Upper lobe of right lung (tissue), 1 donor: Measurements from ENCODE around the gene POU2AF3. TPM values are rescaled to one million over a fixed set of nuclear protein-coding genes. Genes with fewer than 3 reads are reported as not detected.

Source experiments
- ATAC-seq: fragments of 200-7000 bp; cut with Tn5 transposase; one replicate; pipeline ENCODE4 v1.9.1; 2020; ENCODE audit warnings: mild to moderate bottlenecking, moderate library complexity
- DNase-seq: peaks from one replicate; pipeline ENCODE4 v3.0.0-alpha.2; 2020
- H3K27ac ChIP-seq: fragments of 200-600 bp; one replicate; pipeline ENCODE4 v1.8.0; 2022
- H3K27me3 ChIP-seq: fragments of 200-600 bp; one replicate; pipeline ENCODE4 v1.8.0; 2022; ENCODE audit warnings: mild to moderate bottlenecking
- H3K36me3 ChIP-seq: fragments of 200-600 bp; one replicate; pipeline ENCODE4 v1.8.0; 2022
- H3K4me1 ChIP-seq: fragments of 200-600 bp; one replicate; pipeline ENCODE4 v1.8.0; 2022
- H3K4me3 ChIP-seq: fragments of 200-600 bp; one replicate; pipeline ENCODE4 v1.8.0; 2022; ENCODE audit warnings: mild to moderate bottlenecking
- H3K9me3 ChIP-seq: fragments of 200-600 bp; one replicate; pipeline ENCODE4 v1.8.0; 2022
- CTCF ChIP-seq: fragments of 200-600 bp; IDR thresholded peaks from one replicate; pipeline ENCODE4 v1.8.0; 2022; ENCODE audit warnings: antibody characterized with exemption
- intact Hi-C: fragments of 100-400 bp; cut with DNase I; formaldehyde crosslinking; loops from one replicate; pipeline ENCODE4 v1.11.0; 2022
- total RNA-seq: library from RNA; stranded (reverse); fragmentation: NEBNext Ultra II Directional; extraction: Animal tissue kit (Norgen Biotek cat#: 25700); gene quantifications from one replicate; pipeline ENCODE4 v1.2.1, GENCODE V29; 2021
- donor health status: DM: no; HTN: yes; CAD: no; lungs with severe emphysema.

The POU2AF3 gene
- total RNA-seq, 1 donor from 2014 or later, result 1.8 TPM

- intact Hi-C loops, result no loop called here
- Histone ChIP-seq H3K36me3 (no peaks in the 10 kb centered on the region), H3K4me1 (no peaks in the 10 kb centered on the region), H3K27me3 (no peaks in the 10 kb centered on the region), H3K27ac (no peak overlapping the region), H3K4me3 (no peak overlapping the region), H3K9me3 (no peaks in the 10 kb centered on the region)
- TF ChIP-seq CTCF, result no peak
- DNase-seq, result no peak
- no peak for ATAC-seq
These were observed 49.8 kb downstream of the POU2AF3 start for GRCh38 chr11:111348147-111348546.

DNA sequence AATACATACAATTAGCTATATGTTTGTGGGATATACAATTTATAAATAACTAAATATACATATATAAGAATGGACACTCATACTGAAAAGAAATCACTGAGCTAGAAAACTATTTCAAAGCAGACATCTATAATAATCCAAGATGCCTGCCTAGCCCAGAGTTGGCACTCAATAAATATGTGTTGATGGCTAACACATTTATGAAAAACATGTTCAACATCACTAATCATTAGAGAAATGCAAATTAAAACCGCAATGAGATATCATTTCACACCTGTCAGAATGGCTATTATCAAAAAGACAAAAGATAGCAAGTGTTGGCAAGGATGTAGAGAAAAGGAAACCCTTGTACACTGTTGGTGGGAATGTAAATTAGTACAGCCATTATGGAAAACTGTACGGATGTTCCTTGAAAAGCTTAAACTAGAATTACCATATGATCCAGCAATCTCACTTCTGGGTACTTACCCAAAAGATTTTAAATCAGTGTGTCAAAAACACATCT, 50.9 kb downstream of the POU2AF3 start:
- Histone ChIP-seq H3K27ac (no peak overlapping the region), H3K4me1 (no peaks in the 10 kb centered on the region), H3K36me3 (no peaks in the 10 kb centered on the region), H3K4me3 (no peak overlapping the region), H3K27me3 (no peaks in the 10 kb centered on the region), H3K9me3 (no peaks in the 10 kb centered on the region)
- ATAC-seq (no peak), DNase-seq (no peak)
- TF ChIP-seq CTCF, result no peak
- intact Hi-C loops, result no loop called here

GRCh38 chr11:111350811-111351210, 52.5 kb downstream of the POU2AF3 start:
- no peaks in the 10 kb centered on the region for H3K36me3 ChIP-seq
- intact Hi-C loops, result no loop called here
- H3K27ac ChIP-seq, result no peak overlapping the region
- DNase-seq (no peak), ATAC-seq (no peak)
- H3K9me3 ChIP-seq, result no peaks in the 10 kb centered on the region
- no peak for TF ChIP-seq CTCF
- no peaks in the 10 kb centered on the region for H3K4me1 ChIP-seq
- no peaks in the 10 kb centered on the region for H3K27me3 ChIP-seq
- H3K4me3 ChIP-seq, result no peak overlapping the region

GRCh38 chr11:111351374-111352055, 53.2 kb downstream of the POU2AF3 start:
- H3K36me3 ChIP-seq, result no peaks in the 10 kb centered on the region
- no peak overlapping the region for H3K27ac ChIP-seq
- no peak for DNase-seq
- H3K9me3 ChIP-seq, result no peaks in the 10 kb centered on the region
- intact Hi-C loops, result no loop called here
- H3K4me3 ChIP-seq, result no peak overlapping the region
- H3K4me1 ChIP-seq, result no peaks in the 10 kb centered on the region
- no peak for ATAC-seq
- H3K27me3 ChIP-seq, result no peaks in the 10 kb centered on the region
- TF ChIP-seq CTCF, result no peak

GRCh38 chr11:111352231-111352746, 53.9 kb downstream of the POU2AF3 start:
- DNase-seq, result no peak
- intact Hi-C loops, result no loop called here
- no peak for TF ChIP-seq CTCF
- no peaks in the 10 kb centered on the region for H3K9me3 ChIP-seq
- H3K36me3 ChIP-seq, result no peaks in the 10 kb centered on the region
- H3K27ac ChIP-seq, result no peak overlapping the region
- ATAC-seq, result no peak
- no peaks in the 10 kb centered on the region for H3K4me1 ChIP-seq
- no peaks in the 10 kb centered on the region for H3K27me3 ChIP-seq
- H3K4me3 ChIP-seq, result no peak overlapping the region
